Mononuclear cell (primary cell): ENCODE measurements around the gene FBP2. TPM values are rescaled to one million over a fixed set of nuclear protein-coding genes. Genes with fewer than 3 reads are reported as not detected.
"Not testable (repeated sequence)": the region's sequence is repeated elsewhere in the genome, so short reads cannot be mapped to it uniquely, and the experiment has no call there.

Experiments used
- H3K27me3 ChIP-seq: 2 replicates; pipeline ENCODE4 v1.6.0; 2011; ENCODE audit warnings: low read length, control low read depth; ENCODE audit not compliant: insufficient read depth
- H3K4me1 ChIP-seq: 2 replicates; pipeline ENCODE4 v1.5.1; 2011; ENCODE audit warnings: mild to moderate bottlenecking, low read length, control low read depth; ENCODE audit not compliant: insufficient read depth
- H3K4me3 ChIP-seq: 2 replicates; pipeline ENCODE4 v1.5.1; 2011; ENCODE audit warnings: mild to moderate bottlenecking, low read length, moderate library complexity
- H3K9me3 ChIP-seq: 2 replicates; pipeline ENCODE4 v1.5.1; 2011; ENCODE audit warnings: low read depth, mild to moderate bottlenecking, control low read depth, low read length
- total RNA-seq: library from RNA; depleted of rRNA; stranded (reverse); fragments of >200 nt; gene quantifications from one replicate; pipeline ENCODE4 v1.2.3, GENCODE V29; 2012

FBP2 gene
- total RNA-seq, 1 donor: not detected

GRCh38 chr9:94557376-94557775 is 36.2 kb downstream of the FBP2 start:
- no peak overlapping the region for H3K4me3 ChIP-seq
- no peaks in the 10 kb centered on the region for H3K4me1 ChIP-seq
- H3K27me3 ChIP-seq: no peaks in the 10 kb centered on the region
- H3K9me3 ChIP-seq: no peaks in the 10 kb centered on the region

GRCh38 chr9:94554439-94555331 is 38.9 kb downstream of the FBP2 start, which contains the start of gene PCAT7:
Gene PCAT7, plus strand, starts transcription at chr9:94555083.
- Histone ChIP-seq H3K4me3 (no peak within 1 kb of the TSS), H3K27me3 (peaks cover 3% of the 10 kb centered on the region), H3K4me1 (no peaks in the 10 kb centered on the region), H3K9me3 (no peaks in the 10 kb centered on the region)

- H3K9me3 ChIP-seq: no peaks in the 10 kb centered on the region
- H3K4me1 ChIP-seq: no peaks in the 10 kb centered on the region
- H3K4me3 ChIP-seq: no peak overlapping the region
- H3K27me3 ChIP-seq: peaks cover 3% of the 10 kb centered on the region
These were observed 39.6 kb downstream of the FBP2 start for GRCh38 chr9:94554078-94554438.

- Histone ChIP-seq H3K4me1 (no peaks in the 10 kb centered on the region), H3K4me3 (no peak overlapping the region), H3K9me3 (no peaks in the 10 kb centered on the region), H3K27me3 (peaks cover 3% of the 10 kb centered on the region)
These were observed 40.3 kb downstream of the FBP2 start for GRCh38 chr9:94553029-94553938.

GRCh38 chr9:94545940-94546339 is 47.7 kb downstream of the FBP2 start:
- no peaks in the 10 kb centered on the region for H3K9me3 ChIP-seq
- H3K27me3 ChIP-seq: peaks cover 10% of the 10 kb centered on the region
- H3K4me3 ChIP-seq: no peak overlapping the region
- H3K4me1 ChIP-seq: no peaks in the 10 kb centered on the region

- not testable (repeated sequence) for H3K4me3 ChIP-seq, H3K27me3 ChIP-seq, H3K4me1 ChIP-seq, H3K9me3 ChIP-seq
These were observed 49.3 kb downstream of the FBP2 start for GRCh38 chr9:94544335-94544734.

- Histone ChIP-seq H3K9me3 (no peaks in the 10 kb centered on the region), H3K4me1 (no peaks in the 10 kb centered on the region), H3K4me3 (no peak overlapping the region), H3K27me3 (no peaks in the 10 kb centered on the region)
These were observed 54.7 kb downstream of the FBP2 start for GRCh38 chr9:94538908-94539307.

- no peaks in the 10 kb centered on the region for H3K9me3 ChIP-seq
- H3K27me3 ChIP-seq: no peaks in the 10 kb centered on the region
- no peak overlapping the region for H3K4me3 ChIP-seq
- no peaks in the 10 kb centered on the region for H3K4me1 ChIP-seq
These were observed 58.7 kb downstream of the FBP2 start for GRCh38 chr9:94534901-94535300.

- Histone ChIP-seq H3K4me1 (no peaks in the 10 kb centered on the region), H3K27me3 (no peaks in the 10 kb centered on the region), H3K4me3 (no peak overlapping the region)
These were observed 60.0 kb downstream of the FBP2 start for GRCh38 chr9:94533601-94534000.

GRCh38 chr9:94533155-94533554 is 60.5 kb downstream of the FBP2 start:
- Histone ChIP-seq H3K4me3 (no peak overlapping the region), H3K9me3 (no peaks in the 10 kb centered on the region), H3K4me1 (no peaks in the 10 kb centered on the region), H3K27me3 (no peaks in the 10 kb centered on the region)

More at GRCh38 chr9:94533601-94534000, 60.0 kb downstream of the FBP2 start:
- H3K9me3 ChIP-seq: no peaks in the 10 kb centered on the region

- H3K4me1 ChIP-seq: no peaks in the 10 kb centered on the region
- H3K4me3 ChIP-seq: no peak overlapping the region
- H3K27me3 ChIP-seq: no peaks in the 10 kb centered on the region
These were observed 64.7 kb downstream of the FBP2 start for GRCh38 chr9:94528886-94529285.

GRCh38 chr9:94526951-94527350 is 66.7 kb downstream of the FBP2 start:
- H3K27me3 ChIP-seq: no peaks in the 10 kb centered on the region
- no peak overlapping the region for H3K4me3 ChIP-seq
- no peaks in the 10 kb centered on the region for H3K4me1 ChIP-seq
- H3K9me3 ChIP-seq: no peaks in the 10 kb centered on the region

More at GRCh38 chr9:94528886-94529285, 64.7 kb downstream of the FBP2 start:
- H3K9me3 ChIP-seq: no peaks in the 10 kb centered on the region

GRCh38 chr9:94526271-94526670 is 67.4 kb downstream of the FBP2 start:
- H3K4me1 ChIP-seq: no peaks in the 10 kb centered on the region
- no peaks in the 10 kb centered on the region for H3K9me3 ChIP-seq
- H3K4me3 ChIP-seq: no peak overlapping the region
- H3K27me3 ChIP-seq: no peaks in the 10 kb centered on the region

GRCh38 chr9:94525396-94526035 is 68.1 kb downstream of the FBP2 start:
- H3K9me3 ChIP-seq: no peaks in the 10 kb centered on the region
- H3K4me3 ChIP-seq: no peak overlapping the region
- no peaks in the 10 kb centered on the region for H3K27me3 ChIP-seq
- H3K4me1 ChIP-seq: no peaks in the 10 kb centered on the region

GRCh38 chr9:94517254-94517653 is 76.4 kb downstream of the FBP2 start:
- H3K9me3 ChIP-seq: no peaks in the 10 kb centered on the region
- H3K27me3 ChIP-seq: no peaks in the 10 kb centered on the region
- H3K4me1 ChIP-seq: no peaks in the 10 kb centered on the region
- H3K4me3 ChIP-seq: no peak overlapping the region
